Left lobe of liver (tissue), 2 donors: Measurements from ENCODE around the gene ZNF79. TPM values are rescaled to one million over a fixed set of nuclear protein-coding genes. Genes with fewer than 3 reads are reported as not detected.

ENCODE experiments used
- ATAC-seq: fragments of 200-7000 bp; cut with Tn5 transposase; one replicate; pipeline ENCODE4 v1.9.1; 2020; ENCODE audit warnings: mild to moderate bottlenecking, moderate library complexity
- DNase-seq: peaks from one replicate; pipeline ENCODE4 v3.0.0-alpha.2; 2020; ENCODE audit warnings: low spot score
- total RNA-seq: library from RNA; stranded (reverse); gene quantifications from one replicate; pipeline ENCODE4 v1.2.1, GENCODE V29; 2021
- donor health status: DM: no; HTN: no; CAD: no; lungs with moderate emphysema.
- donor health status: DM: no; HTN: yes; CAD: no.

Gene ZNF79
- total RNA-seq, 1 donor from 2014 or later, result 4.2 TPM

- DNase-seq (no peak), ATAC-seq (peak; percentile 13)
Measured at GRCh38 chr9:127397646-127398274, 26.4 kb upstream of the ZNF79 start.

GRCh38 chr9:127398275-127398647 is 25.9 kb upstream of the ZNF79 start:
- no peak for DNase-seq
- ATAC-seq, result no peak

DNA sequence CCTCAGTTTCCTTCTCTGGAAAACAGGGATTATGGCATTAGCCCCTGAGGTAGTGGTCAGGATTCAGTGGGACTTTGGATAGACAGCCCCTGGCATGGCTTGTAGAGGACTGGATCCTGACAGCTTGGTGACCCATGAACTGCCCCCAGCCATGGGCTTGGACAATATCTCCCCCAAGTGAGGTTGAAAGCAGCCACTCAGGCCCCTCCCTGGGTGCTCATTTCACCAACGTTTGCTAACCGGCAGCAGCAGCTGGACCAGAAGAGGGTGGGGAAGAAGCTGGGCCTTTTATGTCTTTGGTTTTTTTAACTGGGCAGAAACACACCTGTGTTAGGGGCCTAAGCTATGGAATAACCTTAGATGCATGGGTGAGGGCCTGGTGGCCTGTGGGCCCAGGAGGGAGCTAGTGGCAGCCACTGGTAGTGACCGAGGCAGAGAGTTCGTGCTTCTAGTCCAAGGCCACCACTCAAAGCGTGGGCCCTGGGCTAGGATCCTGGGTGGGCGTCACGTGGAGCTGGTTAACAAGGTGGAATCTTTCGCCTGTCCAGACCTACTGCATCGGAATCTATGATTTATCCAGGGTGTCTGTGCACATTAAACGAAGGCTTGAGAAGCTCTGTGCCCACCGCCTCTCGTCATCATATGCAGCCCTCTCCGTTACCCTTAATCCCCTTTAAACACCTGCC is 25.3 kb upstream of the ZNF79 start:
- DNase-seq (no peak), ATAC-seq (no peak)

GRCh38 chr9:127399736-127400269 is 24.4 kb upstream of the ZNF79 start:
- no peak for ATAC-seq
- DNase-seq, result no peak

DNA sequence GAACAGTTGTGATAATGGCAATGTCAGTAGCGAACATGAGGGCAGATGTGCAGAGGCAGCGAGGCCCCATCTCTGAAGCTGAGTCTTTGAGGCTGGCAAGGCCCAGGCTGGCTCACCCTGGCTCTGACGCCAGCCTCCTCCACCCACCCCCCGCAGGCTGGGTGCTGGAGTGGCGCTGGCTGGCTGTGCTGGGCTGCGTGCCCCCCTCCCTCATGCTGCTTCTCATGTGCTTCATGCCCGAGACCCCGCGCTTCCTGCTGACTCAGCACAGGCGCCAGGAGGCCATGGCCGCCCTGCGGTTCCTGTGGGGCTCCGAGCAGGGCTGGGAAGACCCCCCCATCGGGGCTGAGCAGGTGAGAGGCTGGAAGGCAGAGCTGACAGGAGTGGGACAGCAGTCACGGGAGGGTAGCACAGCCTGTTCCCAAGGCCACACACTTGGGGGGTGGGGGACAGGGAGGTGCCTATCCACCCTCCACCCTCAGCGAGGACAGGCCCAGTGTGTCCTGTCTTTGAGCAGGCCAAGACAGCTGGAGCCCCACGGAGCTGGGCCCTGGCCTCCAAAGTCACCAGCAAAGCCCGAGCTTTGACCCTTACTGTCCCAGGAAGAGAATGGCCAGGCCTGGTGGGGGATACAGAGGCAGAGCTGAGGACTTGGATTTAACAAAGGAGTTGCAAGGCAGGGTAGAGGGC is 21.6 kb upstream of the ZNF79 start:
- DNase-seq (no peak), ATAC-seq (no peak)

DNA sequence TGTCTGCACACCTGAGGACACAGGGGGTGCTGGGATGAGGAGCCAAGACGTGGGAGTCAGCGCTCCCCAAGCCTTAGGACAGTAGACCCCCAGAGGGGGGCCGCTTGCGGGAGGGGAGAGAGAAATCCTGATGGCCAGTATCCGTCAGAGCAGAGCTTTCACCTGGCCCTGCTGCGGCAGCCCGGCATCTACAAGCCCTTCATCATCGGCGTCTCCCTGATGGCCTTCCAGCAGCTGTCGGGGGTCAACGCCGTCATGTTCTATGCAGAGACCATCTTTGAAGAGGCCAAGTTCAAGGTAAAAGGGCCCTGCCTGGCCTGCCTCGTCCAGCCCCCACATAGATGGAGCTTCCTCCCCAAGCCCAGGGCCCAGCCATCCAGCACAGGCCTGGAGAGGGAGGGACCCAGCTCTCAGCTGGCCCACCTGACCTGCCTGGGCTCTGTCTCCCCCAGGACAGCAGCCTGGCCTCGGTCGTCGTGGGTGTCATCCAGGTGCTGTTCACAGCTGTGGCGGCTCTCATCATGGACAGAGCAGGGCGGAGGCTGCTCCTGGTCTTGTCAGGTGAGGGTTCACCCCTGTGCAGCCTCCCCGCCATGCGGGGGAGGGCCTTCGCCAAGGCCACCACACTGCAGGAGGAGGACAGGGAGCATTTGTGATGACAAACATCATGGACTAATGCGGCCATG is 20.5 kb upstream of the ZNF79 start:
- no peak for ATAC-seq

DNA sequence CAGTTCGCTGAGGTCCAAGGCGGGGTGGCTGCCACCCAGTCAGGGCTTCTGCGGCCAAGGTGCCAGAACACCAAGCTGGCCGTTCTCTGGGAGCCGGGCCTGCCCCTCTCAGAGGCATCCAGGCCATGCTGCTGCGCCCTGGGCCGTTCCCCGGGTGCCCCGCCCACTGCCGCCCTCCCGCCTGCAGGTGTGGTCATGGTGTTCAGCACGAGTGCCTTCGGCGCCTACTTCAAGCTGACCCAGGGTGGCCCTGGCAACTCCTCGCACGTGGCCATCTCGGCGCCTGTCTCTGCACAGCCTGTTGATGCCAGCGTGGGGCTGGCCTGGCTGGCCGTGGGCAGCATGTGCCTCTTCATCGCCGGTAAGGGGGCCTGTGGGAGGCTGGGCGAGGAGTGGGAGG is 19.6 kb upstream of the ZNF79 start:
- DNase-seq (no peak), ATAC-seq (no peak)

More for the DNA sequence above, 20.5 kb upstream of the ZNF79 start:
- DNase-seq, result no peak

GRCh38 chr9:127405344-127406125 is 18.6 kb upstream of the ZNF79 start:
- no peak for DNase-seq
- no peak for ATAC-seq

DNA sequence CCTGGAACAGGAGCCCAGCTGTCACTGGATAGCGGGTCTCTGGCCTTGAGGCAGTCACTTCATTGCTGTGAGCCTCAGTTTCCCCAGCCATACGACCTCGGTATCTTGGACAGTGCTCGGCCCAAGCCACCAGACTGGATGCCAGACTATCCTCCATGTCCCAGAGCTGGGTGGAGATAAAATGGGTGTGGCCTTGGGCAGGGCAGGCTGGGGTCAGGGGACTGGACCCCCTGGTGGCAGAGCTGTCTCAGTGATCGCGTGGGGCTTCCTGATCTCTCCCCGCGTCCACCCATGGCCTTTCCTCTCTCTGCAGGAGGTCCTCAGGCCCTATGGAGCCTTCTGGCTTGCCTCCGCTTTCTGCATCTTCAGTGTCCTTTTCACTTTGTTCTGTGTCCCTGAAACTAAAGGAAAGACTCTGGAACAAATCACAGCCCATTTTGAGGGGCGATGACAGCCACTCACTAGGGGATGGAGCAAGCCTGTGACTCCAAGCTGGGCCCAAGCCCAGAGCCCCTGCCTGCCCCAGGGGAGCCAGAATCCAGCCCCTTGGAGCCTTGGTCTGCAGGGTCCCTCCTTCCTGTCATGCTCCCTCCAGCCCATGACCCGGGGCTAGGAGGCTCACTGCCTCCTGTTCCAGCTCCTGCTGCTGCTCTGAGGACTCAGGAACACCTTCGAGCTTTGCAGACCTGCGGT is 17.2 kb upstream of the ZNF79 start:
- DNase-seq, result no peak
- ATAC-seq, result peak; percentile 39

DNA sequence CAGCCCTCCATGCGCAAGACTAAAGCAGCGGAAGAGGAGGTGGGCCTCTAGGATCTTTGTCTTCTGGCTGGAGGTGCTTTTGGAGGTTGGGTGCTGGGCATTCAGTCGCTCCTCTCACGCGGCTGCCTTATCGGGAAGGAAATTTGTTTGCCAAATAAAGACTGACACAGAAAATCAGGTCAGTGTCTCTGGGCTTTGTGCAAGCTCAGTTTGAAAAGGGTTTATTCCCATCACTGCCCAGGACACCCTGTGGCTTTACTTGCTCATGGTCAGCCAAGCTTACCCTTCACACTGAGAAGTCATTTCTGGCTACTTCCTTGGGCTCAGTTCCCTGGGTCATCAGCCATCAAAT is 16.7 kb upstream of the ZNF79 start:
- ATAC-seq, result peak; percentile 78

GRCh38 chr9:127411122-127411521 is 13.1 kb upstream of the ZNF79 start:
- ATAC-seq, result no peak
- no peak for DNase-seq

More for the DNA sequence above, 16.7 kb upstream of the ZNF79 start:
- DNase-seq, result no peak

- ATAC-seq (no peak), DNase-seq (no peak)
Measured at GRCh38 chr9:127415141-127415540, 9.0 kb upstream of the ZNF79 start.

- DNase-seq (no peak), ATAC-seq (no peak)
Measured at GRCh38 chr9:127415657-127416056, 8.5 kb upstream of the ZNF79 start.

- peak; percentile 56 for ATAC-seq
- DNase-seq, result no peak
Measured at GRCh38 chr9:127417131-127418036, 6.8 kb upstream of the ZNF79 start.

DNA sequence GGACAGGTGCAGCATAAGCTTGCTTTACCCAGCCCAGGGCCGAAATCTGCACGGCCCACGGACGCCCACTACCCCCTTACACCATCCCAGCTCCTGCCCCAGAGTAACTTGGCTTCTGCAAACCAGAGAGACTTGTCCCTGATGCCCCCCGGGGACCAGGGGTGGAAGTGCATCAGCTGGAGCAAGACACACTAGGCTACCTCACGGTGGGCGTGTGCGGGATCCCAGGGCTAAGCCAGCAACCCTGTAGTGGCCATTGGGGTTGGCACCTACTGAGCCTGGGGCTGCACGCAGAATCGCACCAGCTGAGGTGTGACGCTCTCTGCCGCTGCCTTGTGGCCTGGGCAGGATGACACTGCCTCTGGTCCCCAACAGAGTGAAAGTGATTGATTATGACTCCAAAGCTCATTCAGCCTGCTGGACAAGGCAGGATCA is 6.1 kb upstream of the ZNF79 start:
- no peak for DNase-seq
- peak; percentile 33 for ATAC-seq

- DNase-seq, result no peak
- ATAC-seq, result no peak
Measured at GRCh38 chr9:127419348-127419747, 4.8 kb upstream of the ZNF79 start.

DNA sequence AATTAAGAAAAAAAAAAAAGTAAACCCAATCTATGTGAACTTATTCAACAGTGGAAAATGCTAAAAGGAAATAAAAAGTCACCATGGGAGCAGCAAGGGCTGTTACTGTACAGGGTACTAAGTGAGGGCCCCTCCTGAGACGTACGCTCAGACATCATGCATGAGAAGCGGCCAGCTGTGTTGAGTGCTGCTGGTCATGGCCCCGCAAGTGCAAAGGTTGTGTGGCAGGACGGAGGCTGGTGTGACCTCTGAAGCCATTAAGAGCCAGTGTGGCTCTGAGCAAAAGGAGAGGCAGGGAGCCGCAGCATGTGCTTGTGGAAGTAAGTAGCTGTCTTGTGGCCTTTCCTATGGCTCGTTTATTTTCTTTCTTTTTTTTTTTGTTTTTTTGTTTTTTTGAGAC is 3.1 kb upstream of the ZNF79 start:
- ATAC-seq (peak; percentile 5), DNase-seq (no peak)

DNA sequence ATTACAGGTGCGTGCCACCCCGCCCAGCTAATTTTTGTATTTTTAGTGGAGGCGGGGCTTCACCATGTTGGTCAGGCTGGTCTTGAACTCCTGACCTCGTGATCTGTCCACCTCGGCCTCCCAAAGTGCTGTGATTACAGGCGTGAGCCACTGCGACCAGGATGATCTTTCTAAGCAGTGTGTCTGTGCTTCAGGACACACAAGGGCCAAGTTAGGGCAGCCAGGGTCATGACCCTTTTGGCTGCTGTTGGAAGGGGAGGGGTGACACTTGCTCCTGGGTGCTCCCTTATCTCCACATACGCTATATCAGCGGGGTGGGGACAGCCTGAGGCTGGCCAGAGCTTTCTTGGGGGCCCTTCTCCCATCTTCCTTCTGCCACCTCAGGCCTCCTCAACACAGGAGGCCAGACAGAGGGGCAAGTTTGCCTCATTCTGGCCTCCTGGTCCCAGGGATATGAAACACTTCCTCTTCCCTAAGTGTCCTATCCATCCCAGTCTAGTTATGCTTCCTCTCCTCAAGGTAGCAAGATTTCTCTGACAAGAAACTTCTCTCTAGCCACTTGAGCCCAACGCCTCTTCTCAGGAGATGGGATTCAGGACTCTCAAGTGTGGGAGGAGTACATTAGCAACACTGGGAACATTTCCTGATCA is 1.9 kb upstream of the ZNF79 start:
- DNase-seq (no peak), ATAC-seq (no peak)
